ENCODE results near the gene XRCC6. TPM values are rescaled to one million over a fixed set of nuclear protein-coding genes. Genes with fewer than 3 reads are reported as not detected.
A peak's percentile ranks its signal among the peaks of the same experiment; 100 is the strongest.

Gene XRCC6
- total and polyA plus RNA-seq, 2 of the 4 experiments (the other 2 are of a cell fraction): 202 to 401 TPM

GRCh38 chr22:41596776-41597634 lies 24.1 kb upstream of the XRCC6 start:
- H3K23ac ChIP-seq (ENCODE audit: low read depth, low read length): no peak overlapping the region
- H2AK5ac ChIP-seq (ENCODE audit: low read depth, low read length): peak overlapping the region; percentile 91
- no peak overlapping the region for H3K27ac ChIP-seq (ENCODE audit: insufficient read depth, low read length)
- H3K18ac ChIP-seq (ENCODE audit: low read depth, low read length): no peak overlapping the region
- H3K9me3 ChIP-seq (ENCODE audit: control insufficient read depth, insufficient read depth, low read length): no peaks in the 10 kb centered on the region
- H2BK20ac ChIP-seq (ENCODE audit: low read depth, low read length): no peak overlapping the region
- CTCF ChIA-PET: interaction anchor here (0.6 to 1.8 kb wide), 5 partner anchors 8 to 285 kb away, joined by 3 to 7 read pairs (median 5); partner anchors contain the start of gene PMM1
- WGBS, 2 experiments (ENCODE audit: extremely low coverage in 2 of 2, insufficient read length in 1 of 2): 30% methylated on average over 6 of the region's 13 CpGs; no CpG with 5 or more reads in 1 of the 2 experiments
- H3K4me2 ChIP-seq (ENCODE audit: low read depth, low read length): no peak overlapping the region
- peaks cover 0 to 26% of the 10 kb centered on the region in 2 experiments; a peak in 2 of 4 replicates for H3K79me1 ChIP-seq (ENCODE audit: low read depth in 1 of 2, low read length in 2 of 2)
- H3K56ac ChIP-seq (ENCODE audit: extremely low read depth, insufficient read depth, low read length): no peak overlapping the region
- H2BK5ac ChIP-seq (ENCODE audit: low read depth, low read length, poor library complexity, severe bottlenecking): peak overlapping the region; percentile 71
- peak; percentile 75 for ATAC-seq (ENCODE audit: low read depth)
- no peak overlapping the region for H4K5ac ChIP-seq (ENCODE audit: low read depth, low read length)
- H4K20me1 ChIP-seq (ENCODE audit: insufficient read depth, low read length): peaks cover 11% of the 10 kb centered on the region
- peak overlapping the region; percentile 28 for H2AFZ ChIP-seq (replicated peaks; ENCODE audit: low read length, poor library complexity)
- BruUV-seq (replicated peaks): no TSS peak
- in situ Hi-C loops (cut with MboI; ENCODE audit: low sequenced_read_pairs): no loop called here
- peak overlapping the region; percentile 41; the same call in 1 of the 3 replicates for H2BK15ac ChIP-seq (ENCODE audit: low read depth, low read length)
- intact Hi-C loops (cut with micrococcal nuclease): loop anchor here (1.0 kb wide), 1 partner anchor 64 kb away; no protein-coding TSS in a partner anchor
- H3K9me1 ChIP-seq (ENCODE audit: insufficient read depth, low read length): no peaks in the 10 kb centered on the region; the same call in 1 of the 2 replicates
- POLR2A ChIA-PET (ENCODE audit: unreplicated experiment): no interaction called here
- no peaks in the 10 kb centered on the region for H3K27me3 ChIP-seq (ENCODE audit: control insufficient read depth, insufficient read depth, low read length)
- peak; percentile 37 for DNase-seq
- H3K36me3 ChIP-seq (ENCODE audit: control insufficient read depth, insufficient read depth, low read length): peaks cover 14% of the 10 kb centered on the region
- dilution Hi-C loops (cut with HindIII; ENCODE audit: low sequenced_read_pairs, unreplicated experiment): no loop called here
- H3K14ac ChIP-seq (replicated peaks; ENCODE audit: low read depth, low read length): no peak overlapping the region
- peak overlapping the region; percentile 55 for H2AK9ac ChIP-seq (replicated peaks; ENCODE audit: low read depth, low read length, poor library complexity)
- H2BK120ac ChIP-seq (ENCODE audit: low read depth, low read length): peak overlapping the region; percentile 51
- TF ChIP-seq FOS (IDR thresholded peaks at IDR 0.05; ENCODE audit: low read depth, low read length): no peak
- no peak for TF ChIP-seq RFX5 (IDR thresholded peaks at IDR 0.05; ENCODE audit: low read depth, low read length)
- TF ChIP-seq ELK1 (IDR thresholded peaks at IDR 0.05; ENCODE audit: borderline replicate concordance, low read depth, low read length): no peak
- TF ChIP-seq MXI1 (IDR thresholded peaks at IDR 0.05; ENCODE audit: borderline replicate concordance, low read depth, low read length): no peak
- TF ChIP-seq POLR2A (IDR thresholded peaks at IDR 0.05; ENCODE audit: low read depth, low read length): no peak
- no peak for TF ChIP-seq USF2 (IDR thresholded peaks at IDR 0.05; ENCODE audit: low read depth, low read length)
- TF ChIP-seq MAZ (IDR thresholded peaks at IDR 0.05; ENCODE audit: borderline replicate concordance, low read depth, low read length): no peak
- TF ChIP-seq CTCF (conservative IDR thresholded peaks at IDR 0.05; ENCODE audit: low read depth, low read length): peak; percentile 74
- peak; percentile 72 for TF ChIP-seq SMC3 (IDR thresholded peaks at IDR 0.05; ENCODE audit: low read depth, low read length)
- TF ChIP-seq RAD21 (IDR thresholded peaks at IDR 0.05; ENCODE audit: low read length): peak; percentile 86
- H4K8ac ChIP-seq (ENCODE audit: low read depth in 2 of 2, low read length in 2 of 2): peak overlapping the region in 1 of 2 experiments; percentile 75; a peak in 2 of 4 replicates
- peak overlapping the region; percentile 62; the same call in 1 of the 2 replicates for H3K4ac ChIP-seq (ENCODE audit: low read depth, low read length)
- no peak overlapping the region for H3K9ac ChIP-seq (ENCODE audit: low read depth, low read length)
- 0 out of 2 replicates have a peak overlapping the region, but pooled peaks have one; percentile 18 for H4K91ac ChIP-seq (ENCODE audit: insufficient read depth, low read depth, low read length)
- no peak overlapping the region for H3K4me3 ChIP-seq (ENCODE audit: insufficient read depth, low read depth, low read length)
- peaks cover 14% of the 10 kb centered on the region for H3K4me1 ChIP-seq (ENCODE audit: control insufficient read depth, insufficient read depth, low read length)
